Measurements from ENCODE around the gene CSNK1D. TPM values are rescaled to one million over a fixed set of nuclear protein-coding genes. Genes with fewer than 3 reads are reported as not detected.

CSNK1D gene
- total and polyA plus RNA-seq, 8 donors = 47.1 to 107 (median 66.0) TPM

- Histone ChIP-seq H3K4me1 (peaks cover 0 to 10% (median 0%) of the 10 kb centered on the region in 3 donors), H3K27ac (no peak overlapping the region), H3K4me3 (no peak overlapping the region), H3K36me3 (peaks cover 0 to 26% (median 0%) of the 10 kb centered on the region in 3 donors), H3K9me3 (no peaks in the 10 kb centered on the region), H3K27me3 (no peaks in the 10 kb centered on the region)
- 93 to 94% methylated on average over 23 of the region's 23 CpGs for WGBS, 2 donors
- DNase-seq = peak in 1 of 6 donors; percentile 63
- FAIRE-seq = no peak
- TF ChIP-seq CTCF (IDR thresholded peaks at IDR 0.05) = no peak
- intact Hi-C loops (cut with DNase I) = loop anchor here in 1 of 3 donors (10.0 kb wide), 1 partner anchor 123 kb away; no protein-coding TSS in a partner anchor
- ATAC-seq = no peak
Observed at GRCh38 chr17:82201498-82201910, 72.0 kb downstream of the CSNK1D start.

GRCh38 chr17:82200743-82201497 is 72.6 kb downstream of the CSNK1D start:
- FAIRE-seq (no peak), ATAC-seq (peak in 1 of 4 donors; percentile 13), DNase-seq (no peak)
- intact Hi-C loops (cut with DNase I) = loop anchor here in 1 of 3 donors (10.0 kb wide), 1 partner anchor 124 kb away; no protein-coding TSS in a partner anchor
- Histone ChIP-seq H3K27ac (no peak overlapping the region), H3K9me3 (no peaks in the 10 kb centered on the region), H3K4me1 (peaks cover 0 to 5% (median 0%) of the 10 kb centered on the region in 3 donors), H3K36me3 (peaks cover 0 to 26% (median 0%) of the 10 kb centered on the region in 3 donors), H3K27me3 (no peaks in the 10 kb centered on the region), H3K4me3 (no peak overlapping the region)
- WGBS, 2 donors = 90 to 91% methylated on average over 13 of the region's 13 CpGs
- TF ChIP-seq CTCF (IDR thresholded peaks at IDR 0.05) = no peak

- FAIRE-seq (no peak), DNase-seq (no peak), ATAC-seq (no peak)
- Histone ChIP-seq H3K27ac (no peak overlapping the region), H3K4me3 (no peak overlapping the region), H3K27me3 (no peaks in the 10 kb centered on the region), H3K4me1 (no peaks in the 10 kb centered on the region), H3K9me3 (no peaks in the 10 kb centered on the region), H3K36me3 (peaks cover 0 to 32% (median 0%) of the 10 kb centered on the region in 3 donors)
- WGBS, 2 donors = 88% methylated on average over 17 of the region's 17 CpGs
- intact Hi-C loops (cut with DNase I) = loop anchor here in 1 of 3 donors (10.0 kb wide), 1 partner anchor 125 kb away; no protein-coding TSS in a partner anchor
- no peak for TF ChIP-seq CTCF (IDR thresholded peaks at IDR 0.05)
Observed at GRCh38 chr17:82200135-82200534, 73.4 kb downstream of the CSNK1D start.

- no peak for FAIRE-seq
- no peak for ATAC-seq
- intact Hi-C loops (cut with DNase I) = no loop called here
- no peaks in the 10 kb centered on the region for H3K4me1 ChIP-seq
- no peak overlapping the region for H3K4me3 ChIP-seq
- H3K27ac ChIP-seq = no peak overlapping the region
- no peak for TF ChIP-seq CTCF (IDR thresholded peaks at IDR 0.05)
- H3K36me3 ChIP-seq = peaks cover 0 to 38% (median 4%) of the 10 kb centered on the region in 3 donors
- WGBS, 2 donors = 90 to 92% methylated on average over 12 of the region's 12 CpGs
- H3K27me3 ChIP-seq = no peaks in the 10 kb centered on the region
- no peaks in the 10 kb centered on the region for H3K9me3 ChIP-seq
- DNase-seq = no peak
Observed at GRCh38 chr17:82199496-82199895, 74.0 kb downstream of the CSNK1D start.

GRCh38 chr17:82198092-82198491 is 75.4 kb downstream of the CSNK1D start:
- intact Hi-C loops (cut with DNase I) = no loop called here
- H3K27me3 ChIP-seq = no peaks in the 10 kb centered on the region
- H3K27ac ChIP-seq = no peak overlapping the region
- H3K36me3 ChIP-seq = peaks cover 0 to 45% (median 5%) of the 10 kb centered on the region in 3 donors
- H3K9me3 ChIP-seq = no peaks in the 10 kb centered on the region
- 87 to 94% methylated on average over 4 of the region's 4 CpGs for WGBS, 2 donors
- DNase-seq (no peak), FAIRE-seq (no peak), ATAC-seq (no peak)
- H3K4me1 ChIP-seq = no peaks in the 10 kb centered on the region
- H3K4me3 ChIP-seq = no peak overlapping the region
- TF ChIP-seq CTCF (IDR thresholded peaks at IDR 0.05) = no peak

Measured in pancreas (tissue), 10 donors.